OCI-LY3 (cell line): ENCODE measurements around the gene MED22.

Experiments used
- H2AFZ ChIP-seq: fragments of 200-600, 300-600 bp; shearing (Covaris generic); 2 replicates; pipeline ENCODE4 v1.6.0; 2014; ENCODE audit warnings: antibody characterized with exemption, low read depth, low read length
- H3K27ac ChIP-seq: fragments of 200-600, 300-600 bp; sonication (generic); 2 replicates; pipeline ENCODE4 v1.5.1; 2014; ENCODE audit warnings: mild to moderate bottlenecking, low read length, moderate library complexity, mixed read lengths
- H3K27me3 ChIP-seq: fragments of 200-600, 300-600 bp; sonication (generic); 2 replicates; pipeline ENCODE4 v1.6.1; 2014; ENCODE audit warnings: low read depth, low read length, mixed read lengths
- H3K36me3 ChIP-seq: fragments of 200-600, 300-600 bp; sonication (generic); replicated peaks from 2 replicates; pipeline ENCODE3; 2014; ENCODE audit warnings: low read depth, low read length, mixed read lengths
- H3K4me1 ChIP-seq: fragments of 300-600, 200-600 bp; sonication (generic); 2 replicates; pipeline ENCODE4 v1.6.1; 2014; ENCODE audit warnings: low read length, mixed read lengths
- H3K4me2 ChIP-seq: fragments of 200-600, 300-600 bp; sonication (generic); 2 replicates; pipeline ENCODE4 v1.6.1; 2014; ENCODE audit warnings: low read length, mixed read lengths
- H3K4me3 ChIP-seq: fragments of 300-600, 200-600 bp; sonication (generic); 2 replicates; pipeline ENCODE4 v1.5.1; 2014; ENCODE audit warnings: antibody characterized with exemption, mild to moderate bottlenecking, low read length, moderate library complexity
- H3K79me2 ChIP-seq: fragments of 300-600, 200-600 bp; shearing (Covaris generic); 2 replicates; pipeline ENCODE4 v1.6.1; 2014; ENCODE audit warnings: mild to moderate bottlenecking, low read length, mixed read lengths
- H3K9ac ChIP-seq: fragments of 300-600, 200-600 bp; shearing (Covaris generic); 2 replicates; pipeline ENCODE4 v1.6.0; 2014; ENCODE audit warnings: mild to moderate bottlenecking, low read length, moderate library complexity
- H3K9me3 ChIP-seq: fragments of 200-600, 300-600 bp; shearing (Covaris generic); 2 replicates; pipeline ENCODE4 v1.6.1; 2014; ENCODE audit warnings: low read length, mixed read lengths; ENCODE audit not compliant: insufficient read depth
- H4K20me1 ChIP-seq: fragments of 200-600, 300-600 bp; sonication (generic); 2 replicates; pipeline ENCODE4 v1.6.1; 2016; ENCODE audit warnings: low read length, mixed read lengths; ENCODE audit not compliant: insufficient read depth
- EZH2phosphoT487 ChIP-seq: fragments of 200-600 bp; shearing (Covaris generic); IDR thresholded peaks from 2 replicates; pipeline ENCODE4 v1.6.1; 2018; ENCODE audit warnings: antibody characterized with exemption, mixed run types, low read depth
- TF ChIP-seq, protein P1 (sequence below): fragments of 200-600, 300-600 bp; sonication (generic); IDR thresholded peaks from 2 replicates; pipeline ENCODE4 v1.5.1; 2014; ENCODE audit warnings: antibody characterized with exemption, low read length, low read depth

Gene MED22

DNA sequence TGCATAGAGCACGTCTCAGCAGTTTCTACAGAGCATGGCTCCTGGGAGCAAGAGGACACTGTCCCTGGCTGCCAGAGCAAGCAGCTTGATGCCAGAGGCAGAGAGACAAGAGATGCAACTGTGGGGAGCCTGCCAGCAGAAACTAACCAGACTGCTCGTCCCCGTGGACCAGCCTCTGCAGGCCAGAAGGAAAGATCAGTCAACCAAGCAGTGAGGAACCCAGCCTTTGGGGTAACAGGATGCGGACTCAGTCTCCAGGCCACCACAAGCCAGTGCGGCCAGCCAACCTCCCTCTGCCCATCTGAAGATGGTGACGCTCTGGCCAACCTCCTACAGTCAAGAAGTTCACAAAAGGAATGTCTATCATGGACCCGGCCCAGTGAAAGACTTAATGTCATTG is 24.2 kb upstream of the MED22 start:
- peaks cover 87% of the 10 kb centered on the region for H3K79me2 ChIP-seq

GRCh38 chr9:133371261-133371711 is 23.4 kb upstream of the MED22 start:
- no peak for TF ChIP-seq EZH2phosphoT487
- TF ChIP-seq, protein P1, sequence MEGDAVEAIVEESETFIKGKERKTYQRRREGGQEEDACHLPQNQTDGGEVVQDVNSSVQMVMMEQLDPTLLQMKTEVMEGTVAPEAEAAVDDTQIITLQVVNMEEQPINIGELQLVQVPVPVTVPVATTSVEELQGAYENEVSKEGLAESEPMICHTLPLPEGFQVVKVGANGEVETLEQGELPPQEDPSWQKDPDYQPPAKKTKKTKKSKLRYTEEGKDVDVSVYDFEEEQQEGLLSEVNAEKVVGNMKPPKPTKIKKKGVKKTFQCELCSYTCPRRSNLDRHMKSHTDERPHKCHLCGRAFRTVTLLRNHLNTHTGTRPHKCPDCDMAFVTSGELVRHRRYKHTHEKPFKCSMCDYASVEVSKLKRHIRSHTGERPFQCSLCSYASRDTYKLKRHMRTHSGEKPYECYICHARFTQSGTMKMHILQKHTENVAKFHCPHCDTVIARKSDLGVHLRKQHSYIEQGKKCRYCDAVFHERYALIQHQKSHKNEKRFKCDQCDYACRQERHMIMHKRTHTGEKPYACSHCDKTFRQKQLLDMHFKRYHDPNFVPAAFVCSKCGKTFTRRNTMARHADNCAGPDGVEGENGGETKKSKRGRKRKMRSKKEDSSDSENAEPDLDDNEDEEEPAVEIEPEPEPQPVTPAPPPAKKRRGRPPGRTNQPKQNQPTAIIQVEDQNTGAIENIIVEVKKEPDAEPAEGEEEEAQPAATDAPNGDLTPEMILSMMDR = no peak
- Histone ChIP-seq H4K20me1 (peaks cover 82% of the 10 kb centered on the region), H3K9ac (no peak overlapping the region), H3K4me2 (no peak overlapping the region), H3K36me3 (peaks cover 55% of the 10 kb centered on the region), H3K4me3 (no peak overlapping the region), H3K27ac (no peak overlapping the region), H2AFZ (no peak overlapping the region), H3K79me2 (peaks cover 96% of the 10 kb centered on the region), H3K4me1 (peaks cover 6% of the 10 kb centered on the region; the same call in 1 of the 2 replicates), H3K9me3 (no peaks in the 10 kb centered on the region), H3K27me3 (no peaks in the 10 kb centered on the region)

More for the DNA sequence above, 24.2 kb upstream of the MED22 start:
- peaks cover 11% of the 10 kb centered on the region; the same call in 1 of the 2 replicates for H3K4me1 ChIP-seq
- H4K20me1 ChIP-seq = peaks cover 74% of the 10 kb centered on the region
- H3K4me3 ChIP-seq = no peak overlapping the region
- H3K9me3 ChIP-seq = no peaks in the 10 kb centered on the region
- TF ChIP-seq EZH2phosphoT487 = no peak
- TF ChIP-seq, protein P1 = no peak
- H3K9ac ChIP-seq = no peak overlapping the region
- no peak overlapping the region for H3K27ac ChIP-seq
- H3K36me3 ChIP-seq = peaks cover 46% of the 10 kb centered on the region
- no peak overlapping the region for H3K4me2 ChIP-seq
- H2AFZ ChIP-seq = no peak overlapping the region
- no peaks in the 10 kb centered on the region for H3K27me3 ChIP-seq

DNA sequence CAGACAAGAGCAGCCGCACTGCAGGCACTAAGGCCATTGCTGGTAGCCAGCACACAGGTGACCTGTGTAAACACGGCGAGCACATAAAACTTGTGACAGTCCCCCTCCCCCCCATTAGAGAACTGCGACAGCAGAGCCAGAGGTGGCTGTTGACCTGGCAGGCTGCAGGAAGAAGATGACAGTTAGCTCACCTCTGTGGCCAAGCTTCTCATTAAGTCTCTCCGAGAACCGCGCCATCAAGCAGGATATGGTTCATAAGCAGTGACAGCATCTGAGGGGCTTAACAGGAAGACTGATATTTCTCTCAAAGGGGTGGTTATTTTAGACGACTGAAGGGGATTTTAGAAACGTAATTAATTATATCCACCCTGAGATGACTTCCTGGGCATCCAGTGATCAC is 22.8 kb upstream of the MED22 start:
- H4K20me1 ChIP-seq = peaks cover 87% of the 10 kb centered on the region
- no peaks in the 10 kb centered on the region for H3K9me3 ChIP-seq
- TF ChIP-seq, protein P1 = no peak
- H2AFZ ChIP-seq = no peak overlapping the region
- no peaks in the 10 kb centered on the region for H3K27me3 ChIP-seq
- no peak overlapping the region for H3K4me2 ChIP-seq
- H3K9ac ChIP-seq = no peak overlapping the region
- H3K4me1 ChIP-seq = peaks cover 5% of the 10 kb centered on the region; the same call in 1 of the 2 replicates
- H3K4me3 ChIP-seq = no peak overlapping the region
- H3K79me2 ChIP-seq = peaks cover 100% of the 10 kb centered on the region
- no peak overlapping the region for H3K27ac ChIP-seq
- H3K36me3 ChIP-seq = peaks cover 61% of the 10 kb centered on the region

DNA sequence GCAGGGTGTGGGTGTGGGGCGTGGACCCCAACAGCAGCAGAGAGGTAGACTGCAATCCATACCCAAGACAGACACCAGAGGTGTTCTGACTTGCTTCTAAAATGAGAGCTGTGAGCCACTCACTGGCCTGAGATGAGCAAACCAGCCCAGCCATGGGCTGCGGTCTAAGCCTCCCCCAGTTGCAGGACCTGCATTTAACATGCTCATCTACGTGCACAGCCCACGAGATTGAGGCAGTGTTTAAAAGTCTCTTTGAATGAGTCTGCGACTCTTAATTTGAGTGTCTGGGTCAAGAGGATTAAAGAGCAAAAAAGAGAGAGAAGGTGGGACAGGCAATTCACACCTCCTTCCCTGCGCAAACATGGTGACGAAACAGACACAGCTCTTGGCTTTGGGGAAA is 22.0 kb upstream of the MED22 start:
- Histone ChIP-seq H3K27ac (no peak overlapping the region), H3K9ac (no peak overlapping the region), H3K4me2 (no peak overlapping the region), H3K79me2 (peaks cover 94% of the 10 kb centered on the region), H2AFZ (no peak overlapping the region), H3K36me3 (peaks cover 68% of the 10 kb centered on the region), H3K27me3 (no peaks in the 10 kb centered on the region), H4K20me1 (peaks cover 86% of the 10 kb centered on the region), H3K9me3 (no peaks in the 10 kb centered on the region), H3K4me3 (no peak overlapping the region), H3K4me1 (peaks cover 5% of the 10 kb centered on the region; the same call in 1 of the 2 replicates)
- no peak for TF ChIP-seq EZH2phosphoT487
- TF ChIP-seq, protein P1 = no peak
